Liver (tissue), 3 donors: ENCODE measurements around the gene HAAO.

Source experiments
- FOXA2 ChIP-seq: IDR thresholded peaks from 2 replicates; pipeline ENCODE4 v1.6.1; 2016; ENCODE audit warnings: antibody characterized with exemption
- GABPA ChIP-seq, 2 donors: IDR thresholded peaks in 1 of 2; conservative IDR thresholded peaks in 1 of 2; 2 replicates each; pipeline ENCODE4 v1.6.1; 2016; ENCODE audit warnings: antibody characterized with exemption in 2 of 2, mild to moderate bottlenecking in 1 of 2, moderate library complexity in 1 of 2
- MAX ChIP-seq: IDR thresholded peaks from 2 replicates; pipeline ENCODE4 v1.6.1; 2016; ENCODE audit warnings: antibody characterized with exemption
- RAD21 ChIP-seq, 2 donors: IDR thresholded peaks; 2 replicates each; pipeline ENCODE4 v1.6.1; 2016; ENCODE audit warnings: antibody characterized with exemption in 2 of 2, mild to moderate bottlenecking in 2 of 2
- TAF1 ChIP-seq: conservative IDR thresholded peaks from 2 replicates; pipeline ENCODE4 v1.6.1; 2016; ENCODE audit warnings: antibody characterized with exemption, mild to moderate bottlenecking
- TF ChIP-seq, protein P1 (sequence below): IDR thresholded peaks from 2 replicates; pipeline ENCODE4 v1.6.1; 2016; ENCODE audit warnings: antibody characterized with exemption
- TF ChIP-seq, protein P2 (sequence below): fragments of 150-350 bp; IDR thresholded peaks from 2 replicates; pipeline ENCODE4 v1.5.1; 2017; ENCODE audit warnings: improper control_type of control experiment, low read depth, low read length; ENCODE audit not compliant: missing input control
- TF ChIP-seq, protein P3 (sequence below): IDR thresholded peaks from 2 replicates; pipeline ENCODE4 v1.6.1; 2016; ENCODE audit warnings: antibody characterized with exemption, mild to moderate bottlenecking
- donor health status: healthy.
- donor health status: healthy.

DNA sequence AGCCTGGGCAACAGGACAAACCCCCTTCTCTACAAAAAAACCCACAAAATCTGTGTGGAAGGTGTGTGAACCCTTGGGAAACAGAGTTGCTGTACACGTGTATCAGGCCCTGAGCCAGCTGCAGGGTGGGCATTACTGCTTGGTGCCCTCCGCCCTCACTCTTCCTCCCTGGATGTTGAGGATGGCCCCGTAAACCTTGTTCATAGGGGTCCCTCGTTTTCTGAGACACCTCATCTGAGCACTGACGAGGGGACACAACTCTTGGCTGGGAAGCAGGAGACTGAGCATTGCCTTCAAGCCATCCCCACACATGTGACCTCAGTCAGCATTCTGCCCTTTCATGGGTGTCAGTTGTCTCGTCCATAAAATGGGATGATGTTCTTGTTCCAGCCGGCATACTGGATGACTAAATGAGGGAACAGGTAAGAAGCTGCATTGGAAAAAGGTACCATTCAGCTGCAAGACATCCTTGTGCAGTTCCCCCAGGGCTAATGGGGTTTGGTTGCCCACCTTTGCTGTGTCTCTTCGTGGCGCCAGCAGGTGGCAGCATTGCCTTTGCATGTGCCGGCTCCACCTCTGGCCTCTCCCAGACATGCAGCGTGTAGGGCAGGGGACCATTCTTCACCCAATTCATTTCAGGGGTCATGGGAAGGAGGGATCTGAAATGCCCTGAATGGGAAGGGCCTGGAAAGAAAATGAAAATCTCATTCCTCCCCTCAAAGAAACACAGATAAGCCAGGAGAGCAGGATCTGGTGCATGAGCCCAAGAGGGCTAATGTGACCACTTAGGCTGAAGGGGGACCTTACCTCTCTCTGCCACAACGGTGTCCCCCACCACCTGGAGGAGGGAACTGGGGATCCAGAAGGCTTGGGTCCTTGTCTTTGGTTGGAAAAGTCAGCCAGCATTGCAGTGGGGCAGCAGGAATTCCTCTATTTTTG, 36.4 kb upstream of the HAAO start:
- TF ChIP-seq, protein P1, sequence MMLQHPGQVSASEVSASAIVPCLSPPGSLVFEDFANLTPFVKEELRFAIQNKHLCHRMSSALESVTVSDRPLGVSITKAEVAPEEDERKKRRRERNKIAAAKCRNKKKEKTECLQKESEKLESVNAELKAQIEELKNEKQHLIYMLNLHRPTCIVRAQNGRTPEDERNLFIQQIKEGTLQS, result no peak
- TF ChIP-seq, protein P2, sequence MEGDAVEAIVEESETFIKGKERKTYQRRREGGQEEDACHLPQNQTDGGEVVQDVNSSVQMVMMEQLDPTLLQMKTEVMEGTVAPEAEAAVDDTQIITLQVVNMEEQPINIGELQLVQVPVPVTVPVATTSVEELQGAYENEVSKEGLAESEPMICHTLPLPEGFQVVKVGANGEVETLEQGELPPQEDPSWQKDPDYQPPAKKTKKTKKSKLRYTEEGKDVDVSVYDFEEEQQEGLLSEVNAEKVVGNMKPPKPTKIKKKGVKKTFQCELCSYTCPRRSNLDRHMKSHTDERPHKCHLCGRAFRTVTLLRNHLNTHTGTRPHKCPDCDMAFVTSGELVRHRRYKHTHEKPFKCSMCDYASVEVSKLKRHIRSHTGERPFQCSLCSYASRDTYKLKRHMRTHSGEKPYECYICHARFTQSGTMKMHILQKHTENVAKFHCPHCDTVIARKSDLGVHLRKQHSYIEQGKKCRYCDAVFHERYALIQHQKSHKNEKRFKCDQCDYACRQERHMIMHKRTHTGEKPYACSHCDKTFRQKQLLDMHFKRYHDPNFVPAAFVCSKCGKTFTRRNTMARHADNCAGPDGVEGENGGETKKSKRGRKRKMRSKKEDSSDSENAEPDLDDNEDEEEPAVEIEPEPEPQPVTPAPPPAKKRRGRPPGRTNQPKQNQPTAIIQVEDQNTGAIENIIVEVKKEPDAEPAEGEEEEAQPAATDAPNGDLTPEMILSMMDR, result peak; percentile 87
- TF ChIP-seq RAD21 (IDR thresholded peaks at IDR 0.05) (peak; percentile 91 to 95), MAX (no peak), GABPA (IDR thresholded peaks at IDR 0.05 in 1 of 2, conservative IDR thresholded peaks at IDR 0.05 in 1 of 2) (no peak), FOXA2 (no peak), TAF1 (no peak)
- TF ChIP-seq, protein P3, sequence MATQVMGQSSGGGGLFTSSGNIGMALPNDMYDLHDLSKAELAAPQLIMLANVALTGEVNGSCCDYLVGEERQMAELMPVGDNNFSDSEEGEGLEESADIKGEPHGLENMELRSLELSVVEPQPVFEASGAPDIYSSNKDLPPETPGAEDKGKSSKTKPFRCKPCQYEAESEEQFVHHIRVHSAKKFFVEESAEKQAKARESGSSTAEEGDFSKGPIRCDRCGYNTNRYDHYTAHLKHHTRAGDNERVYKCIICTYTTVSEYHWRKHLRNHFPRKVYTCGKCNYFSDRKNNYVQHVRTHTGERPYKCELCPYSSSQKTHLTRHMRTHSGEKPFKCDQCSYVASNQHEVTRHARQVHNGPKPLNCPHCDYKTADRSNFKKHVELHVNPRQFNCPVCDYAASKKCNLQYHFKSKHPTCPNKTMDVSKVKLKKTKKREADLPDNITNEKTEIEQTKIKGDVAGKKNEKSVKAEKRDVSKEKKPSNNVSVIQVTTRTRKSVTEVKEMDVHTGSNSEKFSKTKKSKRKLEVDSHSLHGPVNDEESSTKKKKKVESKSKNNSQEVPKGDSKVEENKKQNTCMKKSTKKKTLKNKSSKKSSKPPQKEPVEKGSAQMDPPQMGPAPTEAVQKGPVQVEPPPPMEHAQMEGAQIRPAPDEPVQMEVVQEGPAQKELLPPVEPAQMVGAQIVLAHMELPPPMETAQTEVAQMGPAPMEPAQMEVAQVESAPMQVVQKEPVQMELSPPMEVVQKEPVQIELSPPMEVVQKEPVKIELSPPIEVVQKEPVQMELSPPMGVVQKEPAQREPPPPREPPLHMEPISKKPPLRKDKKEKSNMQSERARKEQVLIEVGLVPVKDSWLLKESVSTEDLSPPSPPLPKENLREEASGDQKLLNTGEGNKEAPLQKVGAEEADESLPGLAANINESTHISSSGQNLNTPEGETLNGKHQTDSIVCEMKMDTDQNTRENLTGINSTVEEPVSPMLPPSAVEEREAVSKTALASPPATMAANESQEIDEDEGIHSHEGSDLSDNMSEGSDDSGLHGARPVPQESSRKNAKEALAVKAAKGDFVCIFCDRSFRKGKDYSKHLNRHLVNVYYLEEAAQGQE, result no peak
